GM19023 (cell line): ENCODE data around the gene KIAA1755.

Source experiments
- ATAC-seq: cut with Tn5 transposase; IDR thresholded peaks from one replicate; pipeline ENCODE4 v1.9.1; 2021; ENCODE audit warnings: mild to moderate bottlenecking, moderate library complexity; ENCODE audit not compliant: unreplicated experiment

The KIAA1755 gene

DNA sequence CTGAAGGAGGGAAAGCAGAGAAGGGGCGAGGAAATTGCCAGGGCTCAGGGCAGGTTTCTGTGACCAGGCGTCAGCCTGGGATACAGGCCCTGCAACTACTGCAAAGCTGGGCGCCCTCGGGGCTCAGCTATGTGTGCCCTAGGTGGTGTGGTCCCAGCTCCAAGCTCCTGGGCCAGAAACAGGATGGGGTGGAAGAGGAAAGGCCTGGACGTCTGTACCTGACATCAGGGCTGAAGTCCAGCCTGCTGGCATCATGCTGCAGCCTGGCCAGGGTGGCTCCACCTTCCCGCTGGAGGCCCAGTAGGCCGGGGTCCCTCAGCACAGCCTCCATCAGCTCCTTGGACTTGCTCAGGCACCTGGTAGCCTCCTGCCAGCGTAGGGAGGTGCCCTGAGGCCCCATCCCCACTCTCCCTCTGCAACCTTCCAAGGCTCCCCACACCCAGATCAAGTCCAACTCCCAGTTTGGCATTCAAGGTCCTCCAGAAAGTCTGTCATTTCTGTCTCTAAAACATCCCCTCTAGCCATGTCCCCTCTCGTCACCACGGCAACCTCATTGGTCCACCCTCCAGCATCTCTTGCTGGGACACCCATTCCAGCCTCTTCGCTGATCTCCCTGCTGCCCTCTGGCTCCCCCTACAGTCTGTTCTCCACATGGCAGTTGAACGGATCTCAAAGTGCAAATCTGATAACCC, 38.2 kb downstream of the KIAA1755 start:
- ATAC-seq = no peak

DNA sequence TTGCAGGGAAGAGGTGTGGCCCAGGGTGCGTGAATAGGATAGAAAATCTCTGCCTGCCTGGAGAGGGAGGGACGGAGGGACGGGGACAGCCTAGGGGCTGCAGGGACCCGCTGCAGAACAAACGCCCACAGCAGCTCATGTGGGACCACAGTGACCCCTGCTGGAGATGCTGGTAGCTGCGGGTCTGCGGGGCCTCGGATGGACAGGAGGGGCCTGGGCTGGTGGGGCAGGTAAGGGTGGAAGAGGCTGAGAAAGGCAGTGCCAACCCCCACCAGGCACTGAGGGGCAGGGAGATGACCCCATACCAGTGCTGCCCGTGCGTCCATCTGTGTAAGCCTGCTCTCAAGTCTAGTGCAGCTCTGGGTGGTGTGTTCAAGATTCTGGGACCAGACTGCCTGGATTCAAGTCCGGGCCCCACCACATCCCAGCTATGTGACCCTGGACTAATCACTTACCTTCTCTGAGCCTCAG, 39.4 kb downstream of the KIAA1755 start:
- no peak for ATAC-seq

DNA sequence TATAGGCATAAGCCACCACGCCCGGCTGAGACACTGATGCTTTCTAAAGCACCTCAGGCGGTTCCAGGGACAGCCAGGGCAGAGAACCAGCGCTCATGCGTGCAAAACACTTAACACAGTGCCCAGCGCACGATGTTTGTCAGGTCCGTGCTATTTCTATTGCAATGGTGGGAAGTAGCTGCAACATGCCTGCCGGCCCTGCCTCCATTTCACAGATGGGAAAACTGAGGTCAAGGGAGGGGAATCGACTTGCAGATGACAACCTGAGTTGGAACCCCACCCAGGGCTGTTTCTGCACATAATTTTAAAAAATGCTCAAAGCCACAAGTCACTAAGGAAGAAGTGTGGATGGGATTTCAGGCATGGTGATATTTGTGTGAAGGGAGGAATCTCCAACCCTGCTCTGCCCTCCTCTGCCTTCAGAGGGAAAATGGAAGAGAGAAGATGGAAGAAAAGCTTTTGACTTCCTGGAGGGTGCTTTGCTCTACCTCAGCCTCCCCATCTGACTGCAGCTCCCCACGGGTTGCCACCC, 39.9 kb downstream of the KIAA1755 start:
- ATAC-seq = no peak

DNA sequence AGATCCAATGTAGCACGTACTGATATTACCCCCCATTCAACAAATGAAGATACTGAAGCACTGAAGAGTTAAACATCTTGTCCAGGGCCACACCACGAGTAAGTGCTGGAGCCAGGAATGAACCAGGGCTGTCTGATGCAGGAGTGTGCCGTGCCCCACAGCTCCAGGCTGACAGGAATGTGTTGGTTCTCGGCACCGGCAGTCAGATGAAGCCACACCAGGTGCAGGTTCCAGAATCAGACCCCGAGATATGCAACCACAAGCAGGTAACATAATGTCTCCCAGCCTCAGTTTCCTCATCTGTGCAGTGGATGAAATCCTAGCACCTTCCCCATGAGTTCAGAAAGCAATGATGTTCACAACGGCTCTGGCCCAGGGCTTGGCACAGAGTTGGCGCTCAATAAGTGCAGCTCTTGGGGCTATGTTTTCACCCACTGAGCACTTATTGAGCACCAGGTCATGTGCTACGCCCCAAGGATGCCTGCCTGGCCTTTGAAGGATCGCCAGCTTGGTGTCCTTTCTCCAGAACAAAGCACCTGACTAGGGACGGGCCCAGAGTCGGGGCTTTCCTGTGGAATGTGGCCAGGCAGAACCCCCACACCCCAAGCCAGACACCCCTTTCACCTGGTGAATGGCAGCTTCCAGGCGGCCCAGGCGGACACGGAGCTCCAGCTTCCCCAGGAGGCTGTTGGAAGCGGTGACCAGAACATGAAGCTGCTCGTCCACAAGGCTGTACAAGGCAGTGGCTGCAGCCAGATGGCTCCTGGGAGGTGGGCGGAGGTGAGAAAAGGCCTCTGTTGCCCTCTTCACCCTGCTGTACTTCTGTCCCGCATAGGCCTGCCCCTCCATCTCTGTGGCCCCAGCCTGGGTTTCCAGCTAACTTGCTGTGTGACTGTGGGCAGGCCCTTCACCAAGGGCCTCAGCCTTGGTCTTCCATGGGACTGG, 41.3 kb downstream of the KIAA1755 start:
- no peak for ATAC-seq

DNA sequence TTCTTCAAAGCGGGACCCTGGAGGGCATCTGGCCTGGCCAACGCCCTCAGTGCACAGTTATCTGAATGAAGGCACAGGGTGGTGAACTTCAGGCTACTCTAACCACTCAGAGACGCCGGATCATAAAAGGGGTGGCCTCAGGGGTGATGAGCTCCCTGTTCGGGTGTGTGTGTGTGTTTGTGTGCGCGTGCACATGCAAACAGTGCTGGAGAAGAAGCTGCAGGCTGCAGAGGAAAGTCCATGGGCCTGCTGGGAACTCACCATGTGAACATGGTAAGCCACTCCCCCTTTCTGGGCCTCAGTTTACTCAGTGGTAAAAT, 42.0 kb downstream of the KIAA1755 start:
- no peak for ATAC-seq

DNA sequence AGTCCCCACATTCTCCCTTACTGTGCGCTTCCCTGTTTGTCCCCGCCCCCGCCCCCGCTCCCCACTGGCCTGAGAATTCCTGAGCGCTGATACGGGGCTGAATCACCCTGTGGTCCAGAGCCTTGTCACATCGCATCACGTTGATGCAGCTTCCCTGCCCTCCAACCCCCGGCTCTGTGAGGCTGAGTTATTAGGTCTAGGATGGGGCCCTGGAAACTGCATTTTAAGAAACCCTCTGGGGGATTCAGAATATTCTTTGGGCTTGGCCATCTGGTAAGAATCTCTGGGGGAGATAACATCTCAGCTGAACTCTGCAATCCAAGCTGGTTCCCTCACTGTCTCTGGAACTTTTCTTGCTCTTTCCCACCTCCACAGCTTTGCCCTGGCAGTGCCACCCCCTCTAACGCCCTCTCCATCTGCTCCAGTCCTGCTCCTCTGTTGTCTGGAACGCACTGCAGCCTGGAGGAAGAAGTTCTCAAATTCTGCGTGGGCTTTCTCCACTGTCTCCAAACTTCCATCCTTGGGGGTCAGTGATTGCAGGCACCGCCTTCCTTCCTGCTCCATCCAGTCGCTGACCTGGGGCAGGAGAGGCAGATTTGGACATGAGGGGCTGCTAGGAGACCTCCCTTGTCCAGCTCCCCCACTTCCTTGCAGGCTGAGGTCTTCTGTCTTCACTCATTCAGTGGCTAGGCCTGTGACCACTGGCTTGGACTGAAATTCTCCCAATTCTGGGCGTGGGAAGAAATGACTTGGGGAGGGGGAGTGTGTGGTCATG, 42.6 kb downstream of the KIAA1755 start:
- ATAC-seq = no peak

DNA sequence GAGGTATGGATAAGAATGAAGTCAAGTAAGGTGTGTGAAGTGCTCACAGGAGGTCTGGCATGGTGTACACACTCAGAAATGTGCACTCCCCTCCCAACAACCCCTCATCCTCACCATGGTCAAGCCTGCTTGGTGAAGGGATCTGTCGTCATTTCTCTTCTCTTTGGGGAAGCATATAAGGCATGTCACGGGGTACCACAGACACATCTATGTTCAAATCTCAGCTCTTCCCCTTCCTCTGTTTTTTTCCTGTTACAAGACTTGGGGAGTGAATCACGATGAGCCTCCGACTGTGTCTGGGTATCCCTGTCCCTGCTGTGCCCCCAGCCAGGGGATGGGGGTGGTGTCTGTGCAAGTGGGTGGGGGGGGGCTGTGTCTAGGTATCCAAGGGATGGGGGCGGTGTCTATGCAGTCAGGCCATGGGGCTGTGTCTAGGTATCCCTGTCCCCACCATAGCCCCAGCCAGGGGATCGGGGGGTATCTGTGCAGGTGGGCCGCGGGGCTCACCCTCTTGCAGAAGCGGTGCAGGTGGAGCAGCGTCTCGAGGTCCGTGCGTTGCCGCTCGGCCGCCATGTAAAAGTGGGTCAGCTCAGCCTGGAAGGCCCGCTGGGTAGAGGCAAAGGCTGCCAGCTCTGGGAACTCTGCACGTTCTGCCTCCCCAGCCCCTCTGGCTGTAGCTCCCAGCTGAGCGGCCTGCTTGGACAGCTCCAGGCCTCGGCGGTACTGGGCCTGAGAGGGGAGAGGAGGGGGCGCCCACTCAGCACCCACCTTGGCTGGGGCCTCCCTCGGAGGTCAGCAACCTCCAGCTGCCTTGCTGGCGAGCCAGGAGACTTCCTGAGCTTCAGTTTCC, 43.6 kb downstream of the KIAA1755 start:
- ATAC-seq = no peak

DNA sequence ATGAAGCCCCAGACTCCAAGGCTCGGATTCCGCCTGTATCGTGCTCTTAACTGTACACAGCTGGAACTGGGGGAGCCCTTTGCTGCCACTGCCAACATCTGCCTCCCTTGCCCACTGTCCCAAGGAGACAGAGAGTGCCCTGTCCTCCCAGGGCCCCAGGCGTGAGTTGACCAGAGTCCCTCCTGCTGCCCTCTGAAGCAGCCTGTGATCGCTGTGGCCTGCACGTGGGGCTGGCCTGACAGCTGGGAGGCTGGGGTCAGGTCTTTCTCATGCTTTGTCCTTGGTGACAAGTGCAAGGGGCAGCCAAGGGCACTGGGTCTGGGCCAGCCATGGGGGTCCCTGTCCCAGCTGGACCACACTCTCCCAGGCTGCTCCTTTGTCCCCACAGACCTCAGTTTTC, 44.3 kb downstream of the KIAA1755 start:
- no peak for ATAC-seq

DNA sequence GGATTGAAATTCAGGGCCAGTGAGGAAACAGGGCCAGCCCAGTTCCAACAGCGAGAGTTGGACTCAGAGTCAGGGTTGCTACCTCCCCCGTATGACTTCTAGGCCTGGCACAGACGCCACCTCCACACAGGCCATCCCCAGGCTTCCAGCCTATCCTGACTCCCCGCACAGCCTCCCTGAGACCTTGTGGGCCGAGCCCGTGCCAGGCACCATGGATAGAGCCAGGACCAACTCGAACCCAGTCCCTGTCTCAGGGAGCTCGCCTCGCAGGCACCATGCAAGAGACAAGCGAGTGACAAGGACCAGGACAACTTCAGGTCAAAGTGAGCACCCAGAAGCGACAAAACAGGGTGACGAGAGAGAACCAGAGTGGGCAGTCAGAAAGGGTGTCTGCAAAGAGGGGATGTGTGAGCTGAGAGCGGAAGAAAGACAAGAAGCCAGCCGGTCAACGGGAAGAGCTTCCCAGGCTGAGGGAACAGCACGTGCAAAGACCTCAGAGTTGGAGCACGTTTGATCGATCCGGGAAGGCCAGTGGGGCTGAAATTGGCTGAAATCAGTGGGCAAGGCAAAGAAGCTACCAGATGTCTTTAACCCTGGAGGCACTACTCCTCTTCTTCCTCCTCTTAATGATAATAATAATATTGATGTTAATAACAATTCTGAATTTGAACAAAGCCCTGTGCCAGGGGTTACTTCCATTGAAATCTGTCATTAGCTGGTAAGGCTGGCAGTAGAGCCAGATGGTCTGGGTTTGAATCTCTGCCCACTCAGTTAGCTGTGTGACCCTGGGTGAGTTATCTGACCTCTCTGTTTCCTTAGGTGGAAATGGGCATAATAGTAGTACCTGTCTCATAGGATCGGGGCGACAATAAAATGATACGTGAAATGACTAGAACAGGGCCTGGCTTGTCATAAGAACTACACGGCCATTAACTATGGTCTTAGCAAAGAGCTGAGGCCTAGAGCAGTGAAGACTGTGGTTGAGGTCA, 45.0 kb downstream of the KIAA1755 start:
- no peak for ATAC-seq

DNA sequence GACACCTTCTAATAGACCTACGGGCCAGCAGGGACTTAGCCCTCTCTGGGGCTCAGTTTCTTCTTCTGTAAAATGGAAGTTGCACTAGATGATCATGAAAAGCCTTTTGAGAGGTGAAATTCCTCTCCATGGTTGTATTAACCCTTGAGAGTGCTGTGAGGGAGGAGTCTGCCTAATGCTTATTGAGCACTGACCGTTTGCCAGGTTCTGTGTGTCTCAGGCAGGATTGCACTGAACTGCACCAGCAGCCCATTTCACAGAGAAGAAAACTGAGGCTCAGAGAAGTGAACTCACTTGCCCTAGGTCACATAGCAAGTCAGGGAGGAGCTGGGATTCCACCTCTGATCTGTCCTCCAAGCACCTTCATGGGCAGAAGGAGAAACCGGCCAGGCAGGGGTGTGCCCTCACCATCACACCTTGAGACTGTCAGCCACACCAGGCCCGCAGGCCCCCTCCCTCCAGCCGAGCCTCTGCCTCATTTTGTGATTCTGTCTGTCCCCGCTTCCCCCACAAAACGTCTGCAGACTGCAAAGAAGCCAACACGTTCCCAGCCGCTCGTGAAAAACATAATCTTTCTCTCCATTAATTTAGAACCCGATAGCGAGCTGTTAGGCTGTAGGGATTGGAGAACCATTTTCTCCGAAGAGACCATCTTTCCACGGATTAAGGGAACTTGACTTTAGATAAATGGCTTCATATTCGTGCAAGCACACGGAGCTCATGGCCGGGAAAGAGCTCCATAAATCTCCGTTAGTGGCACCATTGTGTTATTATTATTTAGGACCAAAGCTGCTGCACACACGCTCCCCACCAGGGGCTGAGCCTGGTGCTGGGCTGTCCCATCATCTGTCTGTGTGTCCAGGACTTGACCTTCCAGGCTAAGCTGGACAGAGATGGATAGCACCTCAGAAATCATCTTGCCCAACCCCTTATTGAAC, 46.0 kb downstream of the KIAA1755 start:
- ATAC-seq = no peak

DNA sequence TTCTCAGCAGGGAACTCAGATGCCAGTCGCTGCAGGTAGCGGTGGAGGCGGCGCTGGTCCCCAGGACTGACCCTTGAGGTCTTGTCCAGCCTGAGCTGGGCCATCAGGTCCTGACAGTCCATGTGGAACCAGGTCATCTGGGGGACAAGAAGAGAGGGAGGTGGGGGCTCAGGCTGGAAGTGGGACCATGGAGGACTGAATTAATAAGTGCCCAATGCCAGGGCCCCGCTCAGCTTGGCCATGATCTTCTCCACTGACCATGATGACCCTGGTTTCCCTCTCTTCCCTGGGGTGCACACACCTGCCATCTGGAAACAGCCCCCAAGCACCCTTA, 47.0 kb downstream of the KIAA1755 start:
- no peak for ATAC-seq

DNA sequence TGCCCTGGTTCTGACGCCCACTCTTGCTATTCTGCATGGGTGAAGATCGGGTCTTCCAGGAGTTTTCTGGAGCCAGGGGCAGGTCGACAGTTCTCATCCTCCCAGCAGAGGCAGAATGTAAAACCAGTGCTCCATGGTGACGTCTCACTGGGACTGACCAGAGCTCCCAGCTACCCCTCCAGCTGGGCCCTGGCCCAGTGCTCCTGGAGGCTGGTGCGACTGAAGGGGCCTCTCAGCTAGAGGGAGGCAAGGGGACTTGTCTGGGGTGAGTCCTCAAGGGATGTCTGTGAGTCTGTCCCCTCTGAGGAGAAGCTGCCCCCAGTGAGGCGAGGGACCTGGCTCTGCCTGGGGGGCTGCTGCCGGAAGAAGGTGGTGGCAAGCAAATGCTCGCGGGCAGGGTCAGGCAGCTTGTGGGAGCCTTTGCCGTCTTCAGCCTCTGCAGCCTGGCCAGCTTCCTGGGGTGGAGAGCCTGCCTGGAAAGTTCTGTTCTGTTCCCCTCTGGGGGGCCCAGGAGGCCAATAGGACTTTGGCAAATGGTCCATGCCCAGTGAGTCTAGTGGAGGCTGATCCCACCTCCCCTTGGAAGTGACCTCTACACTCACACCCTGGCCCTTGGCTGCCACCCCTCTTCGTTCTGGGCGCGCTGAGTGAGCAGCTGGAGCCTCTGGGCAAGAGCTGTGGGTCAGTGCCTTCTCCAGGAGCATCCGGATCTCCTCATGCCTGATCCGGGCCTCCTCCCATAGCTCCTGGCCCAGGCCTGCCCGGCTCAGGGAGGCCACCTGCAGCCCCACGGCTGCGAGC, 47.5 kb downstream of the KIAA1755 start:
- ATAC-seq = no peak

DNA sequence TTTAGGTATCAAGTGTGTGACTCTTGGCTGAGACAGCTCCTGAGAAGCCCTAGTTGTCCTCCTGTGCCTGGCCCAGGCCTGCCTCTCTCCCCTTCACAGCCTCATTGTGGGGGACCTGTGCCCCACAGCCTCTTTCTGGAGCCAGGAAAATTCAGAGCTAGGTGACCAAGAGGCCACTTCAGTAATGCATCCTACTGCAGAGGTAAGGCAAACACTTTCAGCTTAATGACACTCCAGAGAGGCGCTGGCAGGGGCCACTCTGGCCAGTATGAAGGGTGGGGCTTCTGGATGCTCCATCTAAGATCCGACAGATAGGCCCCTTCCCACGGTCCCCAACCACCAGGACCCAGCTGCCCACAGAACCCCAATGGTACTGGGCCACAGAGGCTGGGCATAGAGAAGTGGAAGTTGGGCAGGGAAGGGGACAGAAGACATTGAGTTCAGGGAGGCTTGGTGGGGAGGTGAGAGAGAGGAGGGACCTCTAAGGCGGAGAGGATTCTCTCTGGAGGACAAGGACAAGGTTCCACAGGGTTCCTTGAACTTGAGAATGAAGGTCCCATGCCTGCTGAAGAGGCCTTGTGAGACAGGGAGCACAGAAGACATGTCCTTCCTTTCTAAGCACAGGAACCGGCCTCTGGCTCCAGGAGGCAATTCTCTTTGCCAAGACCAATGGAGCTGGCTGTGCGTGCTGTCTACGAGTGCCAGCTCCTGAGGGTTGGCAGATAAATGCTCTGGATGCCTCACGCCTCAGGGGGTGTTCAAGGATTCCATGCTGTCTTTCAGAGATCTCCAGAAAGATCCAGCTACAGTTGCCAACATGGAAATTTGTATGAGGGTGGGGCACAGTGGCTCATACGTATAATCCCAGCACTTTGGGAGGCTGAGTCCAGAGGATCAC, 49.1 kb downstream of the KIAA1755 start:
- no peak for ATAC-seq

DNA sequence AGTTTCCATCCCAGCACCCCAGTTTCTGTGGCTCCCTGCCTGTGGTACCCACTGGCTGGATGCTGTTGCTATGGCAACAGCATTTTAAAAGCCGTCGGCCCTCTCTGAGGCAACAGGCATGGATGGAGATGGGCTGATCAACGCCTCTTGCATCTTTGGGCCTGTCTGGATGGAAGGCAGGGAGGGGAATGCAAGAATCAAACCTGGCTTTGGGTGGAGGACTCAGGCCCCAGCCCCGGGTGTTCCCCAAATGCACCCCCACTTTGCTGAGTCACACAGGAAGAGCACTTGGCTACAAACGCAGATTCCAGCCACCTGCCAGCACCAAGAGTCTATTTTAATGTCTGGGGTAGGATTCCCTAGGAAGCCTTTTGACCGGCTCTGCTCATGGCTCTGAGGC, 49.8 kb downstream of the KIAA1755 start:
- ATAC-seq = no peak

DNA sequence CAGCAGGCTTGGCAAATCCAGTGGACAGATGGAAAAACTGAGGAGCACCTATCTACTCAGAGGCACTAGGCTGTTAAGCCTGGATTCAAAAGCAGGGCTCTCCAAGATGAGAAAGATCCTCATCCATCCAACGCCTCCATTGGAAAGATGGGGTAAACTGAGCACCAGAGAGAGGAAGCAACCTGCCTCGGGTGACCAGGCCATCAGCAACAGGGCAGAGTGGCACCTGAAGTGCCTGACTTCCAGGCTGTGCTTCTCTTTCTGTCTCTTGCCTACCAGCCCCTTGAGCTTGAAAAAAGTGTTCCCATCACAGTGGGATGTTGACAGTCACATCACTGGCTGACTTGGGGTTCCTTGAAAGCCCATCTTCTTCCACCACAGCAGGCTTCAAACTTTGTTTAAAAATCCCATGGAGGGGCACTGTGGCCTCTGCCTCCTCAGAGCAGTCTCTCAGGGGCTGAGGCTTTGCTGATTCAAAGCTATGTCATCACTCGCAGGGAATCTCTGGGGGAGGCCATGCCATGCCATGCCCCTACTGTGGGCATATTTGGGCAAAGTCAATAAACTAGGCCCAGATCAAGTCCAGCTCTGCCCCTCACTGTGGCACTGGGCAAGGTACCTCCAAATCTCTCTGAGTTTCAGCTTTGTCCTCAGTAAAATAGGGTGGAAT, 50.7 kb downstream of the KIAA1755 start:
- no peak for ATAC-seq
